WTC11 (cell line): ENCODE measurements around the gene CA7. TPM values are rescaled to one million over a fixed set of nuclear protein-coding genes. Genes with fewer than 3 reads are reported as not detected.

ENCODE experiments used
- ATAC-seq: fragments of 200-7000 bp; cut with Tn5 transposase; 2 replicates; pipeline ENCODE4 v1.10.0; 2021; ENCODE audit warnings: mild to moderate bottlenecking, moderate library complexity
- CTCF ChIA-PET: fragments of 300-600 bp; sonication (Branson Sonifier 250); formaldehyde crosslinking; loops from one replicate; lab custom pipeline; 2021; ENCODE audit warnings: antibody characterized with exemption; lab: Charles Lee
- POLR2A ChIA-PET: fragments of 350-600 bp; sonication (Branson Sonifier 250); formaldehyde crosslinking; loops from one replicate; lab custom pipeline; 2021; ENCODE audit warnings: antibody characterized with exemption; lab: Charles Lee
- DNase-seq: peaks from one replicate; pipeline ENCODE4 v3.0.0; 2021; ENCODE audit warnings: low spot score
- H3K27ac Mint-ChIP-seq: 2 replicates; pipeline ENCODE4 v1.8.0; 2021; ENCODE audit warnings: mixed read lengths
- H3K27me3 Mint-ChIP-seq: 2 replicates; pipeline ENCODE4 v1.8.0; 2021; ENCODE audit warnings: low read depth, mild to moderate bottlenecking, moderate library complexity, mixed read lengths
- H3K36me3 Mint-ChIP-seq: 2 replicates; pipeline ENCODE4 v1.8.0; 2021; ENCODE audit warnings: mixed read lengths
- H3K4me1 Mint-ChIP-seq: 2 replicates; pipeline ENCODE4 v1.8.0; 2022; ENCODE audit warnings: mixed read lengths
- H3K4me3 Mint-ChIP-seq: 2 replicates; pipeline ENCODE4 v1.8.0; 2021; ENCODE audit warnings: mild to moderate bottlenecking, moderate library complexity, mixed read lengths
- H3K9me3 Mint-ChIP-seq: 2 replicates; pipeline ENCODE4 v1.8.0; 2021; ENCODE audit warnings: mixed read lengths
- AR ChIP-seq: fragments of 250-450 bp; sonication (Bioruptor Pico); IDR thresholded peaks from 2 replicates; pipeline ENCODE4 v1.9.0; 2021; ENCODE audit warnings: mild to moderate bottlenecking
- E2F1 ChIP-seq: sonication (generic); formaldehyde crosslinking; IDR thresholded peaks from 2 replicates; pipeline ENCODE4 v1.8.0; 2022; ENCODE audit warnings: mild to moderate bottlenecking, missing genetic modification reagents
- ERG ChIP-seq: fragments of 250-450 bp; sonication (Bioruptor Pico); IDR thresholded peaks from 2 replicates; pipeline ENCODE4 v1.8.0; 2021; ENCODE audit warnings: mild to moderate bottlenecking
- ESRRA ChIP-seq: sonication (generic); formaldehyde crosslinking; IDR thresholded peaks from 2 replicates; pipeline ENCODE4 v1.8.1; 2022; ENCODE audit warnings: mild to moderate bottlenecking, missing genetic modification reagents, borderline replicate concordance
- FOXK1 ChIP-seq: sonication (generic); formaldehyde crosslinking; IDR thresholded peaks from 2 replicates; pipeline ENCODE4 v1.8.0; 2022; ENCODE audit warnings: mild to moderate bottlenecking, moderate library complexity, missing genetic modification reagents
- FOXP4 ChIP-seq: sonication (generic); formaldehyde crosslinking; IDR thresholded peaks from 2 replicates; pipeline ENCODE4 v1.8.0; 2022; ENCODE audit warnings: mild to moderate bottlenecking, missing genetic modification reagents
- IRF2 ChIP-seq: sonication (generic); formaldehyde crosslinking; IDR thresholded peaks from 2 replicates; pipeline ENCODE4 v1.8.0; 2022; ENCODE audit warnings: low read depth, missing genetic modification reagents, borderline replicate concordance
- JAZF1 ChIP-seq: fragments of 250-450 bp; sonication (Bioruptor Pico); IDR thresholded peaks from 2 replicates; pipeline ENCODE4 v1.9.0; 2021; ENCODE audit warnings: moderate library complexity, mild to moderate bottlenecking, inconsistent platforms
- NFATC4 ChIP-seq: fragments of 250-450 bp; sonication (Bioruptor Pico); IDR thresholded peaks from 2 replicates; pipeline ENCODE4 v1.9.0; 2021; ENCODE audit warnings: mild to moderate bottlenecking
- PRRX2 ChIP-seq: fragments of 250-450 bp; sonication (Bioruptor Pico); IDR thresholded peaks from 2 replicates; pipeline ENCODE4 v1.8.0; 2021; ENCODE audit warnings: mild to moderate bottlenecking
- RELA ChIP-seq: sonication (generic); formaldehyde crosslinking; IDR thresholded peaks from 2 replicates; pipeline ENCODE4 v1.8.1; 2022; ENCODE audit warnings: missing genetic modification reagents, mild to moderate bottlenecking, borderline replicate concordance
- SMAD4 ChIP-seq: sonication (generic); formaldehyde crosslinking; IDR thresholded peaks from 2 replicates; pipeline ENCODE4 v1.8.0; 2022; ENCODE audit warnings: mild to moderate bottlenecking, missing genetic modification reagents
- TEAD1 ChIP-seq: sonication (generic); formaldehyde crosslinking; IDR thresholded peaks from 2 replicates; pipeline ENCODE4 v1.8.0; 2022; ENCODE audit warnings: mild to moderate bottlenecking, missing genetic modification reagents
- ZNF416 ChIP-seq: fragments of 250-450 bp; sonication (Bioruptor Pico); IDR thresholded peaks from 2 replicates; pipeline ENCODE4 v1.9.0; 2021; ENCODE audit warnings: mild to moderate bottlenecking, inconsistent platforms
- ZNF512 ChIP-seq: sonication (generic); formaldehyde crosslinking; IDR thresholded peaks from 2 replicates; pipeline ENCODE4 v1.8.1; 2022; ENCODE audit warnings: missing genetic modification reagents, borderline replicate concordance
- total RNA-seq: library from RNA; stranded (reverse); gene quantifications from 3 replicates; pipeline ENCODE4 v1.2.3, GENCODE V29; 2021
- TF ChIP-seq, protein P1 (sequence below): sonication (generic); formaldehyde crosslinking; IDR thresholded peaks from 2 replicates; pipeline ENCODE4 v1.8.1; 2023; ENCODE audit warnings: mild to moderate bottlenecking, missing genetic modification reagents, moderate library complexity
- TF ChIP-seq, protein P2 (sequence below): sonication (generic); formaldehyde crosslinking; conservative IDR thresholded peaks from 2 replicates; pipeline ENCODE4 v1.8.1; 2022; ENCODE audit warnings: mild to moderate bottlenecking, missing genetic modification reagents
- TF ChIP-seq, protein P3 (sequence below): sonication (generic); formaldehyde crosslinking; IDR thresholded peaks from 2 replicates; pipeline ENCODE4 v1.8.1; 2022; ENCODE audit warnings: mild to moderate bottlenecking, moderate library complexity, missing genetic modification reagents
- TF ChIP-seq, protein P4 (sequence below): sonication (generic); formaldehyde crosslinking; IDR thresholded peaks from 2 replicates; pipeline ENCODE4 v1.8.1; 2023; ENCODE audit warnings: mild to moderate bottlenecking, missing genetic modification reagents, moderate library complexity

The CA7 gene
- total RNA-seq, 1 experiment from 2014 or later: 1.6 TPM

GRCh38 chr16:66899310-66899944 is 55.2 kb downstream of the CA7 start:
- Mint-ChIP-seq H3K36me3 (no peaks in the 10 kb centered on the region), H3K27ac (no peak overlapping the region), H3K4me3 (no peak overlapping the region), H3K4me1 (peaks cover 8% of the 10 kb centered on the region), H3K27me3 (no peaks in the 10 kb centered on the region; the same call in 1 of the 2 replicates), H3K9me3 (no peaks in the 10 kb centered on the region)
- POLR2A ChIA-PET: no interaction called here
- CTCF ChIA-PET: interaction anchor here (0.6 to 3.0 kb wide), 5 partner anchors 11 to 270 kb away, joined by 3 to 32 read pairs (median 4); partner anchors contain the start of gene PDP2
- ATAC-seq (no peak), DNase-seq (no peak)
- TF ChIP-seq, protein P1, sequence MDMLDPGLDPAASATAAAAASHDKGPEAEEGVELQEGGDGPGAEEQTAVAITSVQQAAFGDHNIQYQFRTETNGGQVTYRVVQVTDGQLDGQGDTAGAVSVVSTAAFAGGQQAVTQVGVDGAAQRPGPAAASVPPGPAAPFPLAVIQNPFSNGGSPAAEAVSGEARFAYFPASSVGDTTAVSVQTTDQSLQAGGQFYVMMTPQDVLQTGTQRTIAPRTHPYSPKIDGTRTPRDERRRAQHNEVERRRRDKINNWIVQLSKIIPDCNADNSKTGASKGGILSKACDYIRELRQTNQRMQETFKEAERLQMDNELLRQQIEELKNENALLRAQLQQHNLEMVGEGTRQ (CRISPR knock-in tag): no peak
- TF ChIP-seq, protein P2, sequence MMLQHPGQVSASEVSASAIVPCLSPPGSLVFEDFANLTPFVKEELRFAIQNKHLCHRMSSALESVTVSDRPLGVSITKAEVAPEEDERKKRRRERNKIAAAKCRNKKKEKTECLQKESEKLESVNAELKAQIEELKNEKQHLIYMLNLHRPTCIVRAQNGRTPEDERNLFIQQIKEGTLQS: no peak
- no peak for TF ChIP-seq FOXP4
- no peak for TF ChIP-seq FOXK1 (CRISPR knock-in tag)
- TF ChIP-seq, protein P3, sequence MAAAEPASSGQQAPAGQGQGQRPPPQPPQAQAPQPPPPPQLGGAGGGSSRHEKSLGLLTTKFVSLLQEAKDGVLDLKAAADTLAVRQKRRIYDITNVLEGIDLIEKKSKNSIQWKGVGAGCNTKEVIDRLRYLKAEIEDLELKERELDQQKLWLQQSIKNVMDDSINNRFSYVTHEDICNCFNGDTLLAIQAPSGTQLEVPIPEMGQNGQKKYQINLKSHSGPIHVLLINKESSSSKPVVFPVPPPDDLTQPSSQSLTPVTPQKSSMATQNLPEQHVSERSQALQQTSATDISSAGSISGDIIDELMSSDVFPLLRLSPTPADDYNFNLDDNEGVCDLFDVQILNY (CRISPR knock-in tag): no peak
- TF ChIP-seq, protein P4, sequence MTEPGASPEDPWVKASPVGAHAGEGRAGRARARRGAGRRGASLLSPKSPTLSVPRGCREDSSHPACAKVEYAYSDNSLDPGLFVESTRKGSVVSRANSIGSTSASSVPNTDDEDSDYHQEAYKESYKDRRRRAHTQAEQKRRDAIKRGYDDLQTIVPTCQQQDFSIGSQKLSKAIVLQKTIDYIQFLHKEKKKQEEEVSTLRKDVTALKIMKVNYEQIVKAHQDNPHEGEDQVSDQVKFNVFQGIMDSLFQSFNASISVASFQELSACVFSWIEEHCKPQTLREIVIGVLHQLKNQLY: no peak
- no peak for TF ChIP-seq TEAD1 (CRISPR knock-in tag)
- TF ChIP-seq SMAD4: no peak
- no peak for TF ChIP-seq PRRX2 (CRISPR knock-in tag)
- TF ChIP-seq ZNF416 (CRISPR knock-in tag): no peak

GRCh38 chr16:66899945-66900710 is 55.9 kb downstream of the CA7 start:
- Mint-ChIP-seq H3K4me3 (no peak overlapping the region), H3K27ac (no peak overlapping the region)
- POLR2A ChIA-PET: no interaction called here

More at GRCh38 chr16:66899945-66900710, 55.9 kb downstream of the CA7 start:
- ATAC-seq (peak; percentile 41), DNase-seq (no peak)
- no peak for TF ChIP-seq NFATC4 (CRISPR knock-in tag)
- TF ChIP-seq JAZF1 (CRISPR knock-in tag): no peak
- no peak for TF ChIP-seq ESRRA (CRISPR knock-in tag)
- TF ChIP-seq E2F1: no peak
- no peak for TF ChIP-seq IRF2 (CRISPR knock-in tag)
- no peak for TF ChIP-seq ZNF512
- TF ChIP-seq ERG (CRISPR knock-in tag): no peak
- TF ChIP-seq RELA: no peak
- TF ChIP-seq AR (CRISPR knock-in tag): no peak
- no peaks in the 10 kb centered on the region for H3K36me3 Mint-ChIP-seq
- CTCF ChIA-PET: interaction anchor here (0.6 to 3.0 kb wide), 8 partner anchors 10 to 269 kb away, joined by 3 to 32 read pairs (median 6); partner anchors contain the start of gene PDP2
- peaks cover 8% of the 10 kb centered on the region for H3K4me1 Mint-ChIP-seq
- H3K27me3 Mint-ChIP-seq: no peaks in the 10 kb centered on the region; the same call in 1 of the 2 replicates
- no peaks in the 10 kb centered on the region for H3K9me3 Mint-ChIP-seq
